HepG2 (cell line): ENCODE measurements around the gene CD2AP. TPM values are rescaled to one million over a fixed set of nuclear protein-coding genes. Genes with fewer than 3 reads are reported as not detected.

Experiments used
- ATAC-seq: fragments of 200-7000 bp; cut with Tn5 transposase; 3 replicates; pipeline ENCODE4 v1.9.1; 2020; ENCODE audit warnings: mild to moderate bottlenecking, moderate library complexity
- BruUV-seq: library from RNA; stranded (reverse); fragments of 400-500 nt; replicated peaks from 2 replicates; lab custom pipeline; 2021; lab: Mats Ljungman, UMichigan
- CTCF ChIA-PET: fragments of 300-600 bp; formaldehyde crosslinking; extraction: SDS; loops from one replicate; lab custom pipeline; 2021; ENCODE audit warnings: low total read pairs, inconsistent platforms, low intra/inter-chr PET ratio; lab: Yijun Ruan, JAX
- POLR2A ChIA-PET: fragments of 350-600 bp; sonication (Branson Sonifier 250); formaldehyde crosslinking; loops from one replicate; lab custom pipeline; 2020; ENCODE audit warnings: antibody characterized with exemption, inconsistent platforms; lab: Yijun Ruan, JAX
- DNase-seq: peaks from one replicate; pipeline ENCODE4 v3.0.0-alpha.2; 2015; ENCODE audit warnings: low spot score
- FAIRE-seq: peaks from 3 replicates; lab custom pipeline; 2011; peaks lifted over from hg19 to GRCh38; lab: Jason Lieb, UNC
- H2AFZ ChIP-seq: one replicate; pipeline ENCODE4 v1.6.1; 2011; ENCODE audit warnings: low read length, inconsistent platforms
- H3K27ac ChIP-seq: fragments of 300-600 bp; 3 replicates; pipeline ENCODE4 v1.8.0; 2011; ENCODE audit warnings: mixed run types, mild to moderate bottlenecking, mixed read lengths, low read length, inconsistent platforms; ENCODE audit not compliant: insufficient read depth; ENCODE audit errors: extremely low read length
- H3K27me3 ChIP-seq, 2 experiments: fragments of 200-600 bp in 1 of 2; 2 replicates in 1 of 2; 3 replicates in 1 of 2; pipeline versions ENCODE4 v1.6.0 to v1.8.0; 2011; ENCODE audit warnings: low read length in 2 of 2, mild to moderate bottlenecking in 2 of 2, moderate library complexity in 2 of 2, inconsistent platforms in 1 of 2; ENCODE audit not compliant: insufficient read depth in 2 of 2, control insufficient read depth in 1 of 2
- H3K36me3 ChIP-seq, 2 experiments: fragments of 200-600 bp in 1 of 2; replicated peaks in 1 of 2; 2 replicates in 1 of 2; 3 replicates in 1 of 2; pipeline versions ENCODE4 v1.5.1 to v1.8.0; 2011; ENCODE audit warnings: low read length in 2 of 2, inconsistent platforms in 1 of 2; ENCODE audit not compliant: insufficient read depth in 2 of 2, control insufficient read depth in 1 of 2
- H3K4me1 ChIP-seq: 2 replicates; pipeline ENCODE4 v1.5.1; 2012; ENCODE audit warnings: low read length, inconsistent platforms; ENCODE audit not compliant: insufficient read depth
- H3K4me2 ChIP-seq: 2 replicates; pipeline ENCODE4 v1.6.0; 2011; ENCODE audit warnings: low read depth, low read length, inconsistent platforms
- H3K4me3 ChIP-seq, 3 experiments: fragments of 200-600 bp in 1 of 3; sonication (generic), shearing (Covaris generic) in 1 of 3; replicated peaks in 1 of 3; 2 replicates each; pipeline ENCODE4 v1.5.1; 2011 to 2016; ENCODE audit warnings: low read length in 3 of 3, inconsistent platforms in 2 of 3, low read depth in 2 of 3, mild to moderate bottlenecking in 2 of 3, control low read depth in 1 of 3, mixed read lengths in 1 of 3; ENCODE audit not compliant: insufficient read depth in 1 of 3
- H3K79me2 ChIP-seq: one replicate; pipeline ENCODE4 v1.6.1; 2011; ENCODE audit warnings: low read length, inconsistent platforms; ENCODE audit not compliant: insufficient read depth
- H3K9ac ChIP-seq: 2 replicates; pipeline ENCODE4 v1.6.0; 2011; ENCODE audit warnings: mild to moderate bottlenecking, low read depth, low read length, inconsistent platforms; ENCODE audit not compliant: insufficient read depth
- H3K9me3 ChIP-seq: 2 replicates; pipeline ENCODE4 v1.5.1; 2012; ENCODE audit warnings: mild to moderate bottlenecking, low read length
- H4K20me1 ChIP-seq: 2 replicates; pipeline ENCODE4 v1.6.0; 2011; ENCODE audit warnings: inconsistent platforms, mild to moderate bottlenecking, low read length, moderate library complexity; ENCODE audit not compliant: insufficient read depth
- CTCF ChIP-seq: sonication (generic); formaldehyde crosslinking; IDR thresholded peaks from 2 replicates; pipeline ENCODE4 v1.5.0; 2020; ENCODE audit warnings: mild to moderate bottlenecking, missing genetic modification reagents, moderate library complexity
- HNRNPLL ChIP-seq: fragments of 200-400 bp; formaldehyde crosslinking; IDR thresholded peaks from 2 replicates; pipeline ENCODE4 v1.6.1; 2017; ENCODE audit warnings: mild to moderate bottlenecking, low read depth, low read length; ENCODE audit not compliant: poor library complexity, severe bottlenecking
- POGZ ChIP-seq: sonication (generic); formaldehyde crosslinking; IDR thresholded peaks from 2 replicates; pipeline ENCODE4 v1.4.0; 2020; ENCODE audit warnings: mild to moderate bottlenecking, missing genetic modification reagents
- ZNF513 ChIP-seq: sonication (generic); formaldehyde crosslinking; conservative IDR thresholded peaks from 2 replicates; pipeline ENCODE4 v1.5.0; 2020; ENCODE audit warnings: missing genetic modification reagents
- WGBS: methylation state at CpG from one replicate; pipeline ENCODE4 v1.1.6; 2017; ENCODE audit warnings: low lambda C conversion rate; 5-methylcytosine and 5-hydroxymethylcytosine counted together
- in situ Hi-C: cut with HindIII; loops from 2 replicates; pipeline ENCODE4 v1.10.0; 2017; ENCODE audit warnings: low pct_unique_long_range_greater_than_20kb; ENCODE audit not compliant: extremely low pct_ligation_motif_present
- intact Hi-C: fragments of 100-400 bp; cut with micrococcal nuclease; formaldehyde crosslinking; loops from one replicate; pipeline ENCODE4 v1.10.0; 2022; ENCODE audit not compliant: unreplicated experiment
- polyA plus RNA-seq, 8 experiments: library from polyadenylated mRNA; depleted of rRNA in 3 of 8; stranded (reverse) in 7 of 8; unstranded in 1 of 8; fragments of >200 nt; fragmentation: Illumina TruSeq in 4 of 8; extraction: Trizol in 4 of 8; gene quantifications; 2 replicates each; pipeline versions ENCODE4 v1.2.1 to v1.2.3, GENCODE V29; 2011 to 2016; ENCODE audit warnings: low read depth in 4 of 8, missing spikeins in 1 of 8, mixed read lengths in 1 of 8; ENCODE audit not compliant: insufficient read depth in 1 of 8
- total RNA-seq, 5 experiments: library from RNA; depleted of rRNA; stranded (reverse); fragments of >200 nt; fragmentation: Illumina TruSeq; extraction: Trizol; gene quantifications; 2 replicates each; pipeline ENCODE4 v1.2.3, GENCODE V29; 2016; ENCODE audit warnings: low read depth in 1 of 5

The CD2AP gene
- total and polyA plus RNA-seq, 2 of the 13 experiments (the other 11 are each of a cell fraction or from before 2014, with no cell fraction given) = 8.6 to 31.9 TPM

- Histone ChIP-seq H3K9me3 (no peaks in the 10 kb centered on the region), H3K4me1 (peaks cover 31% of the 10 kb centered on the region), H4K20me1 (no peaks in the 10 kb centered on the region), H3K9ac (no peak overlapping the region), H3K4me2 (no peak overlapping the region), H3K27me3 (0 out of 5 replicates have a peak, but pooled peaks cover 0 to 4% of the 10 kb centered on the region in 2 experiments), H3K4me3 (no peak overlapping the region), H3K27ac (no peak overlapping the region), H2AFZ (no peak overlapping the region), H3K36me3 (no peaks in the 10 kb centered on the region), H3K79me2 (no peaks in the 10 kb centered on the region)
- in situ Hi-C loops (loop anchor here (5.0 kb wide), 1 partner anchor 149 kb away; the partner anchor contains the start of gene OPN5), intact Hi-C loops (loop anchor here (10.0 kb wide), 1 partner anchor 1782 kb away; no protein-coding TSS in a partner anchor)
- no TSS peak for BruUV-seq
- ChIA-PET POLR2A (no interaction called here), CTCF (interaction anchor here (1.1 to 3.1 kb wide), 2 partner anchors 100 to 147 kb away, joined by 3 to 37 read pairs; no protein-coding TSS in a partner anchor)
- FAIRE-seq = no peak
- peak; percentile 39 for ATAC-seq
- WGBS = 28% methylated on average over 3 of the region's 3 CpGs
- no peak for DNase-seq
- no peak for TF ChIP-seq HNRNPLL
- TF ChIP-seq CTCF (CRISPR knock-in tag) = 0 out of 2 replicates have a peak, but pooled peaks have one; percentile 5
- TF ChIP-seq POGZ (CRISPR knock-in tag) = no peak
- TF ChIP-seq ZNF513 = no peak
These were observed 155.6 kb downstream of the CD2AP start for GRCh38 chr6:47633141-47633540.
